Spleen (tissue), 11 donors: ENCODE measurements around the gene FILIP1L. TPM values are rescaled to one million over a fixed set of nuclear protein-coding genes. Genes with fewer than 3 reads are reported as not detected.
A peak's percentile ranks its signal among the peaks of the same experiment; 100 is the strongest.

Experiments
- DNase-seq: peaks from one replicate; pipeline ENCODE4 v3.0.0-alpha.2; 2020
- H3K27ac ChIP-seq, 8 donors: fragments of 200-600 bp; sonication (generic) in 7 of 8; 1 replicate in 4 of 8; 2 replicates in 4 of 8; pipeline versions ENCODE4 v1.5.0 to v1.8.0; 2016 to 2021; ENCODE audit warnings: inconsistent platforms in 4 of 8, mild to moderate bottlenecking in 4 of 8, moderate library complexity in 1 of 8
- H3K27me3 ChIP-seq, 7 donors: fragments of 200-600 bp; sonication (generic) in 6 of 7; replicated peaks in 1 of 7; 1 replicate in 4 of 7; 2 replicates in 3 of 7; pipeline versions ENCODE4 v1.5.0 to v1.8.0; 2016 to 2021; ENCODE audit warnings: inconsistent platforms in 3 of 7, mild to moderate bottlenecking in 1 of 7
- H3K36me3 ChIP-seq, 6 donors: fragments of 200-600 bp; sonication (generic) in 5 of 6; 1 replicate in 4 of 6; 2 replicates in 2 of 6; pipeline versions ENCODE4 v1.5.0 to v1.8.0; 2016 to 2021; ENCODE audit warnings: inconsistent platforms in 2 of 6
- H3K4me1 ChIP-seq, 6 donors: fragments of 200-600 bp; sonication (generic) in 5 of 6; 1 replicate in 3 of 6; 2 replicates in 3 of 6; pipeline versions ENCODE4 v1.5.0 to v1.8.0; 2016 to 2021; ENCODE audit warnings: inconsistent platforms in 3 of 6
- H3K4me3 ChIP-seq, 8 donors: fragments of 200-600 bp; sonication (generic) in 7 of 8; 1 replicate in 4 of 8; 2 replicates in 4 of 8; pipeline versions ENCODE4 v1.5.0 to v1.8.0; 2016 to 2021; ENCODE audit warnings: inconsistent platforms in 4 of 8, mild to moderate bottlenecking in 4 of 8, moderate library complexity in 2 of 8
- H3K9me3 ChIP-seq, 8 donors: fragments of 200-600 bp; sonication (generic) in 7 of 8; 1 replicate in 4 of 8; 2 replicates in 4 of 8; pipeline versions ENCODE4 v1.5.0 to v1.8.0; 2016 to 2021; ENCODE audit warnings: inconsistent platforms in 4 of 8
- POLR2A ChIP-seq, 3 donors: fragments of 450-650 bp; IDR thresholded peaks; one replicate each; pipeline ENCODE4 v1.5.1; 2017; ENCODE audit warnings: antibody characterized with exemption in 3 of 3, mild to moderate bottlenecking in 1 of 3
- POLR2AphosphoS5 ChIP-seq, 3 donors: sonication (generic); formaldehyde crosslinking; IDR thresholded peaks; one replicate each; pipeline ENCODE4 v1.5.1; 2017; ENCODE audit warnings: antibody characterized with exemption in 3 of 3
- WGBS, 5 donors: extraction: QIAGEN DNeasy Blood & Tissue Kit in 3 of 5; methylation state at CpG; one replicate each; pipeline versions ENCODE4 v1.1.5 to v1.1.7; 2013 to 2018; 5-methylcytosine and 5-hydroxymethylcytosine counted together
- intact Hi-C: fragments of 100-400 bp; cut with DNase I; formaldehyde crosslinking; loops from one replicate; pipeline ENCODE4 v1.15.0; 2023; ENCODE audit warnings: low total_unique reads
- polyA plus RNA-seq, 3 donors: library from polyadenylated mRNA; stranded (reverse); fragments of 200-250 nt; gene quantifications; one replicate each; pipeline ENCODE4 v1.2.1, GENCODE V29; 2013
- total RNA-seq, 7 donors: library from RNA; depleted of rRNA in 3 of 7; stranded (reverse); fragments of >200 nt in 3 of 7; fragmentation: NEBNext Ultra II Directional in 4 of 7; extraction: Animal tissue kit (Norgen Biotek cat#: 25700) in 4 of 7; gene quantifications; one replicate each; pipeline versions ENCODE4 v1.1.0 to v1.2.1, GENCODE V29; 2016 to 2021
- TF ChIP-seq, protein P1 (sequence below), 11 experiments: fragments of 200-600 bp in 7 of 11; fragments of 450-650 bp in 4 of 11; sonication (generic) in 4 of 11; IDR thresholded peaks in 8 of 11; conservative IDR thresholded peaks in 3 of 11; 1 replicate in 7 of 11; 2 replicates in 4 of 11; pipeline versions ENCODE4 v1.4.0 to v1.8.0; 2016 to 2021; ENCODE audit warnings: antibody characterized with exemption in 11 of 11, inconsistent platforms in 4 of 11, mild to moderate bottlenecking in 1 of 11
- donor health status: healthy with polysubstance abuse.
- donor health status: DM: no; HTN: no; CAD: no; lungs with moderate emphysema.
- donor health status: DM: no; HTN: no; CAD: no.
- donor health status: Bipolar disorder and iron deficiency.
- donor health status: healthy.
- donor health status: DM: no; HTN: no; CAD: no.
- donor health status: DM: yes; HTN: yes; CAD: no.

The FILIP1L gene
- total and polyA plus RNA-seq, 10 donors, result 11.1 to 47.7 (median 30.9) TPM

DNA sequence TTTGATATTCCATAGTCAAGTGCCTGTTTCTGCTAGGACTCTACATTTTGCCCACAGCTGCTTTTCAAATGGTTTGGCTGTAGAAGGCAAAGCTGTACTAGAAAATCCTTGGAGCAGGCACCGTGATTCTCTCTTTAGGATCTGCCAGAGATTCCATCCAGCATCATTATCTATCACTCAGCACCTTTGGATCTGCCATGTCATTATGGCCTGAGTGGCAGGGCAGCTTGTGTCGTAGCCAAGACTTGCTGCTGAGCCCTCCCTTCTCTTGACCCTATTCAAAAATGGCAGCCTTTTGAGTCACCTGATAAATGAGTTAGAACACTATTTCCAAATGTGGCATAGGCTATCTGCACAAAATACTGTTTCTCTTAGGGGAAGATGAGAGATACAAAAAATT is 304.7 kb downstream of the FILIP1L start:
- H3K27me3 ChIP-seq, result no peaks in the 10 kb centered on the region
- H3K4me1 ChIP-seq, result no peaks in the 10 kb centered on the region
- no peak overlapping the region for H3K4me3 ChIP-seq
- intact Hi-C loops, result no loop called here
- DNase-seq, result no peak
- H3K36me3 ChIP-seq, result peaks cover 0 to 5% (median 0%) of the 10 kb centered on the region in 6 donors
- H3K27ac ChIP-seq, result no peak overlapping the region
- TF ChIP-seq POLR2A (IDR thresholded peaks at IDR 0.05) (no peak), POLR2AphosphoS5 (IDR thresholded peaks at IDR 0.05) (no peak)
- TF ChIP-seq, protein P1, sequence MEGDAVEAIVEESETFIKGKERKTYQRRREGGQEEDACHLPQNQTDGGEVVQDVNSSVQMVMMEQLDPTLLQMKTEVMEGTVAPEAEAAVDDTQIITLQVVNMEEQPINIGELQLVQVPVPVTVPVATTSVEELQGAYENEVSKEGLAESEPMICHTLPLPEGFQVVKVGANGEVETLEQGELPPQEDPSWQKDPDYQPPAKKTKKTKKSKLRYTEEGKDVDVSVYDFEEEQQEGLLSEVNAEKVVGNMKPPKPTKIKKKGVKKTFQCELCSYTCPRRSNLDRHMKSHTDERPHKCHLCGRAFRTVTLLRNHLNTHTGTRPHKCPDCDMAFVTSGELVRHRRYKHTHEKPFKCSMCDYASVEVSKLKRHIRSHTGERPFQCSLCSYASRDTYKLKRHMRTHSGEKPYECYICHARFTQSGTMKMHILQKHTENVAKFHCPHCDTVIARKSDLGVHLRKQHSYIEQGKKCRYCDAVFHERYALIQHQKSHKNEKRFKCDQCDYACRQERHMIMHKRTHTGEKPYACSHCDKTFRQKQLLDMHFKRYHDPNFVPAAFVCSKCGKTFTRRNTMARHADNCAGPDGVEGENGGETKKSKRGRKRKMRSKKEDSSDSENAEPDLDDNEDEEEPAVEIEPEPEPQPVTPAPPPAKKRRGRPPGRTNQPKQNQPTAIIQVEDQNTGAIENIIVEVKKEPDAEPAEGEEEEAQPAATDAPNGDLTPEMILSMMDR (IDR thresholded peaks at IDR 0.05 in 8 of 11, conservative IDR thresholded peaks at IDR 0.05 in 3 of 11), result no peak
- WGBS, 5 donors, result 79 to 100% (median 88%) methylated on average over 2 of the region's 2 CpGs
- peaks cover 4 to 21% (median 15%) of the 10 kb centered on the region in 8 donors for H3K9me3 ChIP-seq

DNA sequence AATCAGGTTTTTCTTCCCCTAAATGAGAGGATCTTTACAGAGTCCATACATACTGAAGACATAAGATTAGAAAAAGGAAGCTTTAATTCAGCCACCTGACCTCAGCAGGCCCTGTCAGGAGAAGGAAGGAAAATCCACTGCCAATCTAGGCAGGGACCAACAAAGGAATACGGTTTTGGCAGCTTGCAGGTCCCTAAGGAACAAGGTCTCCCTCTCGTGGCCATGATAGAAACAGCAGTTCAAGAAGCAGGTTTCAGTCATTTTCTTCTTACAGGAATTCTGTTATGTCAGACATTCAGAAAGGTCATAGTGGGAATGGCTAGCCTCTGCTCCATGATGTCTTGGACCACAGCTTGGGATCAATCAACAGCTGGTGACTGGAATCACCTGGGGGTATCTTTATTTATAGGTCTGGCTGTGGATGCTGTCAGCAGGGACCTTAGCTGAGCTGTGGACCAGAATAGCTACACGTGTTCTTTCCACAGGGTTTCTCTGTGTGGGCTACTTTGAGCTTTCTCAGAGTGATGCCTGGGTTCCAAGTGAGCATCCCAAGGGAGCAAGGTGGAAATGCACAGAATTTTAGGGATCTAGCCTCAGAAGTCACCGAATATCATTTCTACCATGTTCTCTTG is 306.0 kb downstream of the FILIP1L start:
- peaks cover 0 to 5% (median 0%) of the 10 kb centered on the region in 6 donors for H3K36me3 ChIP-seq
- H3K27ac ChIP-seq, result no peak overlapping the region
- WGBS, 5 donors, result 50 to 56% (median 54%) methylated on average over 4 of the region's 4 CpGs
- no peak for DNase-seq
- H3K9me3 ChIP-seq, result peaks cover 4 to 30% (median 21%) of the 10 kb centered on the region in 8 donors
- TF ChIP-seq POLR2AphosphoS5 (IDR thresholded peaks at IDR 0.05), result no peak
- TF ChIP-seq, protein P1 (IDR thresholded peaks at IDR 0.05 in 8 of 11, conservative IDR thresholded peaks at IDR 0.05 in 3 of 11), result peak in 10 of 11 experiments; percentile 17 to 81 (median 64)
- no peak for TF ChIP-seq POLR2A (IDR thresholded peaks at IDR 0.05)
- no peaks in the 10 kb centered on the region for H3K27me3 ChIP-seq
- no peaks in the 10 kb centered on the region for H3K4me1 ChIP-seq
- intact Hi-C loops, result no loop called here
- no peak overlapping the region for H3K4me3 ChIP-seq

DNA sequence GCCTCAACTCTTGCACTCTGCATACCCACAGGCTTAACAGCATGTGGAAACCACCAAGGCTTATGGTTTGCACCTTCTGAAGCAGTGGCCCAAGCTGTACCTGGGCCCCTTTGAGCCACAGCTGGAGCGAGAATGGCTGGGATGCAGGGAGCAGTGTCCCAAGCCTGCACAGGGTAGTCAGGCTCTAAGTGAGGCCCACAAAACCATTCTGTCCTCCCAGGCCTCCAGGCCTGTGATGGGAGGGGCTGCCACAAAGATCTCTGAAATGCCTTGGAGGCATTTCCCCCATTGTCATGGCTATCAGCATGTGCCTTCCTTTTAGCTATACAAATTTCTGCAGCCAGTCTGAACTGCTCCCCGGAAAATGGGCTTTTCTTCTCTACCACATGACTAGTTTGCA is 309.1 kb downstream of the FILIP1L start:
- no peak for TF ChIP-seq POLR2AphosphoS5 (IDR thresholded peaks at IDR 0.05)
- TF ChIP-seq POLR2A (IDR thresholded peaks at IDR 0.05), result no peak
- TF ChIP-seq, protein P1 (IDR thresholded peaks at IDR 0.05 in 8 of 11, conservative IDR thresholded peaks at IDR 0.05 in 3 of 11), result no peak
- Histone ChIP-seq H3K27me3 (no peaks in the 10 kb centered on the region), H3K27ac (no peak overlapping the region), H3K4me3 (no peak overlapping the region), H3K9me3 (peaks cover 4 to 30% (median 21%) of the 10 kb centered on the region in 8 donors), H3K36me3 (peaks cover 0 to 5% (median 0%) of the 10 kb centered on the region in 6 donors), H3K4me1 (no peaks in the 10 kb centered on the region)
- intact Hi-C loops, result no loop called here
- 91 to 100% (median 92%) methylated on average over 1 to 2 of the region's 2 CpGs for WGBS, 5 donors
- no peak for DNase-seq

DNA sequence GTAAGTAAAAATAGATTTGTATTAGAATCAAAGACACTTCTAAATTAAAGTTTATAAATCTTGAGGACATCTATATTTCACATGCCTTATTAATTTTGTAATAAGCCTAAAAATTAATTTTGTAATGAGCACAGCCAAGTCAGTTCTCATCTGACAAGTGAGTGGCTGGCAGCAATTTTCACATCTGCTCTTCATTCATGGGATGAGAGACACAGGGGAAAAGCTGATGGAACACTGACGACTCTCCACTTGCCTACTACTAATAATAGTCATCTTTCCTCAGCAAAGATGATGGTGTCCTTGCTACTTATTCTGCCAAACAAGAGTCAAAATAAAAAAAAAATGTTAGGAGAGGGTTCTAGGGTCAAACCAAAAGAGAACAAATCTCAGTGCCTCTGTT is 311.0 kb downstream of the FILIP1L start:
- TF ChIP-seq, protein P1 (IDR thresholded peaks at IDR 0.05 in 8 of 11, conservative IDR thresholded peaks at IDR 0.05 in 3 of 11), result no peak
- TF ChIP-seq POLR2A (IDR thresholded peaks at IDR 0.05) (no peak), POLR2AphosphoS5 (IDR thresholded peaks at IDR 0.05) (no peak)
- Histone ChIP-seq H3K27me3 (no peaks in the 10 kb centered on the region), H3K4me1 (no peaks in the 10 kb centered on the region), H3K4me3 (no peak overlapping the region), H3K36me3 (peaks cover 0 to 5% (median 0%) of the 10 kb centered on the region in 6 donors), H3K27ac (no peak overlapping the region), H3K9me3 (peaks cover 4 to 30% (median 21%) of the 10 kb centered on the region in 8 donors)
- WGBS, 5 donors, result 81 to 97% (median 92%) methylated on average over 1 of the region's 1 CpG
- DNase-seq, result no peak
- intact Hi-C loops, result no loop called here
